ENCODE data around the gene MGLL. TPM values are rescaled to one million over a fixed set of nuclear protein-coding genes. Genes with fewer than 3 reads are reported as not detected.

Gene MGLL
- 46.1 and 102 TPM in 2 replicates for total RNA-seq

DNA sequence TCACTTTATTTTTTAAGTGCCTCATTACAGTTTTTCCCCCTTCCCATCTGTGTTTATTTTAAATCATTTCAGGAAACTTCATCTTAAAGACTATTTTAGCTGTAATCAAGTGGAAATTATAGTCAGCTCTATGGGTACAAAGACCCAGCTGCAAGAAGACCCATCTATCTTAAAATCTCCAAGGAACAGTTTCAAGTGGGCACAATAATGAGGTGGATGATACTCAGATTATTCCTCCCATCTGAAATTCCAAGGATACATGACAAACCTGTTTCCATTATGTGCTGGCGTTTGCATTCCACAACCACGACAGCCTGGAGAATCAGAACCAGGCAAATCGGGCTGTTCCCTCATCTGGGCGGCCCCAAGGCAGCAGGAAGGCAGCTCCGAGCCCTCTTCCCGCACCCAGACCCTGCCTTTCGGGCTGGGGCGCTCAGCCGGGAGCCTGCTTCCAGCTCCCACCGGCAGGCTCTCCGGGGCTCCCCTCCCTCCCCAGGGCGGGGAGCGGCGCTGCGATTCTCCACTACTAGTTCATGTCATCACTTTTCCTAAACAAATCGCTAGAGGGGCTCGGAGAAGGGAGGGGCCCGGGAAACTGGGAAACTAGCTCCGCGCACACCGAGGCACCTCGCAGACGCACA is at the start of gene MGLL:
Gene MGLL (minus strand): TSS at position 475 of the 641 bp plus-strand sequence. CDS start 197 bp downstream, at position 278.

GRCh38 chr3:127672429-127673190 is 149.7 kb downstream of the MGLL start, which contains the start of gene ABTB1:
ABTB1 (plus strand) TSS chr3:127672952; CDS start chr3:127673026, 74 bp downstream.

Other genes with a start within 250 kb of the MGLL start
- gene TPRA1, start 231.8 kb downstream of the MGLL start, total RNA-seq = 53.8 and 61.5 TPM in 2 replicates
- gene MCM2, start 224.1 kb downstream of the MGLL start, total RNA-seq = 24.1 and 101 TPM in 2 replicates
- gene PODXL2, start 193.3 kb downstream of the MGLL start, total RNA-seq = 13.0 and 20.7 TPM in 2 replicates
- 4.4 and 36.8 TPM in 2 replicates for gene ABTB1, start 149.6 kb downstream of the MGLL start, total RNA-seq
- 0.16 TPM in 1 of 2 replicates, not detected in the other for gene KBTBD12, start 92.7 kb upstream of the MGLL start, total RNA-seq
- 218 and 291 TPM in 2 replicates for gene SEC61A1, start 229.9 kb upstream of the MGLL start, total RNA-seq